Measurements from ENCODE around the gene INS. TPM values are rescaled to one million over a fixed set of nuclear protein-coding genes. Genes with fewer than 3 reads are reported as not detected.
A peak's percentile ranks its signal among the peaks of the same experiment; 100 is the strongest.
"Not testable (repeated sequence)": the region's sequence is repeated elsewhere in the genome, so short reads cannot be mapped to it uniquely, and the experiment has no call there.

Gene INS
- total and polyA plus RNA-seq, 5 experiments from 2014 or later = not detected

DNA sequence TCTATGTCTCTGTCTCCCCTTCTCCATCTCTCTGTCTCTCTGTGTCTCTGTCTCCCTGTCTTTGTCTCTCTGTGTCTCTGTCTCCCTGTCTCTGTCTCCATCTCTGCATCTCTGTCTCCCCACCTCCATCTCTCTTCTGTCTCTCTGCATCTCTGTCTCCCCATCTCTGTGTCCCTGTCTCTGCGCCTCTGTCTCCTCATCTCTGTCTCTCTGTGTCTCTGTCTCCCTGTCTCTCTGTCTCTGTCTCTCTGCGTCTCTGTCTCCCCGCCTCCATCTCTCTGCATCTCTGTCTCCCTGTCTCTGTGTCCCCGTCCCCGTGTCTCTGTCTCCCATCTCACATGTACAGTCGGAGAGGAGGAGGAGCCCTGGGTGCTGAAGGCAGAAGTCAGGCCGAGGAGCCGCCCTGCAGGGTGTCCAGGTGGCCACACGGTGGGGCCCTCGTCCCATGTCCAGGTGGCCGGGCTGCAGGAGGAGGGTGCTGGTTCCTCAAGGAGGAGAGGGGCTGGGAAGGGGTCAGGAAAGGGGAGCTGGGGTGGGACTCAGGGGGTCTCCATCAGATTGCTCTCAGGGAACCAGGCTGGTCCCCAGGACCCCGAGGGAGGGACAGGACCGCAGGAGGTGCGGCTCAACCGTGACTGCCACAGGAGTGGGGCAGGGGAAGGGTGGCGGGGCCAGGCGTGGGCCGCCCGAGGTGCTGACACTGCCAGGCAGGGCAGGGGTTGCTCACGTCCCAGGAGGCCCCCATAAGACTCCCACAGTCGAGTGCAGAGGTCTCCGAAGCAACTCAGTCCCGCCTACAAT lies 36.2 kb upstream of the INS start:
- peaks cover 0 to 11% (median 2%) of the 10 kb centered on the region in 9 donors for H3K9me3 Mint-ChIP-seq
- peaks cover 11 to 16% (median 16%) of the 10 kb centered on the region in 4 donors for H3K4me1 Mint-ChIP-seq
- POLR2A ChIA-PET = interaction anchor here (1.2 to 2.8 kb wide), 3 partner anchors 102 to 223 kb away, joined by 4 to 10 read pairs (median 7); partner anchors contain the start of genes C11orf21 and TSPAN32
- H3K36me3 Mint-ChIP-seq = peaks cover 0 to 1% (median 0%) of the 10 kb centered on the region in 3 donors
- peak; percentile 44 to 86 (median 66) for DNase-seq
- peak; percentile 93 to 98 for ATAC-seq
- H3K4me3 Mint-ChIP-seq = peak overlapping the region in 1 of 10 donors; percentile 39
- peaks cover 0 to 18% (median 4%) of the 10 kb centered on the region in 5 donors for H3K27me3 Mint-ChIP-seq
- peak overlapping the region in 3 of 10 donors; percentile 6 to 60 (median 17) for H3K27ac Mint-ChIP-seq

DNA sequence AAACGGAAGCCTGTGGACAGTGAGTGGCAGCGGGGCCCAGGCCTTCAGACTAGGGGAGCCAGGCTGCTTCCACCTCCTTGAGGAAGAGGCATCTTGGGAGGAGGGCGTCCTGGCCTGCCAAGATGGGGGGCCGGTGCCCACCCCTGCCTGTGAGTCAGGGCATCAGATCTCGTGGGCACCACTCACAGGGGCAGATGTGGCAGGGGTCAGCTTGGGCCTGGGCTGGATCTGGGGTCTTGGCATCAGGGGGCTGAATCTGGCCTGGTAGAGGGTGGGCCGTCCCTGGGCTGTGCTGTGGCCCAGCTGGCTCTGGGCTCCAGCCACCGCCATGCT lies 34.7 kb upstream of the INS start:
- ATAC-seq (no peak), DNase-seq (no peak)
- peaks cover 12 to 21% (median 19%) of the 10 kb centered on the region in 4 donors for H3K4me1 Mint-ChIP-seq
- peaks cover 0 to 1% (median 0%) of the 10 kb centered on the region in 3 donors for H3K36me3 Mint-ChIP-seq
- peak overlapping the region in 1 of 10 donors; percentile 9 for H3K27ac Mint-ChIP-seq
- POLR2A ChIA-PET = no interaction called here
- H3K4me3 Mint-ChIP-seq = no peak overlapping the region
- H3K27me3 Mint-ChIP-seq = peaks cover 1 to 18% (median 6%) of the 10 kb centered on the region in 5 donors
- peaks cover 0 to 4% (median 0%) of the 10 kb centered on the region in 9 donors for H3K9me3 Mint-ChIP-seq

DNA sequence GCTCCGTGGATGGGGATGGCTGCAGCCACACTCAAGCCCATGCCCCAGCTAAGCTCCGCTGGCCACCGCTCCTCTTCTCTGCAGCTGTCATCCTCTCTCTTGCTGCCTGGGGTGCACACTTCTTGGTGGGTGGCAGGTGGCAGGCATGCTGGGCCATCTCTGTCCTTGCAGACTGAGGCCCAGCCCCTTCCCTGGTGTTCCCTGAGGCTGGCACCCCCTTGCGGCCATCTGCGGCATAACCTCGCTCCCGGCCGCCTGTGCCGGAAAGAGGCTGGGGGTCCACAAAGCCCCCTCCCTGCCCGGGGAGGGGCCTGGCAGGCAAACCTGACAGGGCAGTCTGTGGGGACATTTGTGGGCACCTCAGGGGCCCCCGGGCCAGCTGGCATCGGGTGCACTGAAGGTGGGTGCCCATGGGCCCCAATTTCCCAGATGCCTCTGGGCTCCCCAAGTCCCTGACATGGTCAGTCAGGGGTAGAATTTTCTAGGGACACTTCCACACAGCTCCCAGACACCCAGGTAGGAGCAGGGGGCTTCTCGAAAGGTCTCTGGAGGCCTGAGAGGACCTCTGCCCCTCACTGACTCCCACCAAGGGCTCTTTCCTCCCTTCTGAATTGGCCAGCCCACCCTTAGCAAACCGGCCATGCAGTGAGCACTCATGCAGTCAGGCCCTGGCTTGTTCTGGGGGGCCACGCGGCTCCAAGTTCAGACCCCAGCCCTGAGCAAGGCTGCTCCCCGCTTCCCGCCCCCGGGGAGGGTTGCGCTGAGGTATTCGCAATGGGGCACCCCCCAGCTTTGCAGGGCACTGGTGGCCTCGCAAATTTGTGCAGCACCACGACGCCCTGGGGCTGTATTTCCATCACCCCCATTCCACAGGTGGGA lies 34.1 kb upstream of the INS start:
- POLR2A ChIA-PET = interaction anchor here (1.3 kb wide), 1 partner anchor 110 kb away, joined by 3 read pairs; no protein-coding TSS in a partner anchor
- H3K4me1 Mint-ChIP-seq = peaks cover 16 to 23% (median 21%) of the 10 kb centered on the region in 4 donors

DNA sequence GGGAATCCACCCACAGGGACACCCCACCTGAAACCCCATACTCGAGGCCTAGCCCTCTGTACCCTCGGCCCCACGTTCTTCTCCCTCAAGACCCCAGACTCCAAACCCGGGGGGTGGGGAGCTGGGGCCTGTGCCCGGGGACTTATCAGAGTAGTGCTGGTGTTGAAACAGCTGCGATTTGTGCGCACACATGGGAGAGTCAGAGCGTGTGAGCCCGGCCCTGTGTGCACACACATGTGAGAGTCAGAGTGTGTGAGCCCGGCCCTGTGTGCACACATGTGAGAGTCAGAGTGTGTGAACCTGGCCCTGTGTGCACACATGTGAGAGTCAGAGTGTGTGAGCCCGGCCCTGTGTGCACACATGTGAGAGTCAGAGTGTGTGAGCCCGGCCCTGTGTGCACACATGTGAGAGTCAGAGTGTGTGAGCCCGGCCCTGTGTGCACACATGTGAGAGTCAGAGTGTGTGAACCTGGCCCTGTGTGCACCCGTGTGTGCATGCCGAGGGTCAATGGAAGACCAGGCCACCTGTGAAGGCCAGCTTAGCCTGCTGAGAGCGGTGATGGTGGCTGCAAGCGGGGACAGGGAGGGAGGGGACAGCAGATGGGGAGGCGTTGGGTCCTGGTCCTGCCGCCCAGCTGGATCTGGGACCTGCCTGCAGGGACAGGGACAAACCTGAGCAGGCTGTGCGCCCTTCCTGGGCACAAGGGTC lies 33.0 kb upstream of the INS start:
- Mint-ChIP-seq H3K27me3 (peaks cover 4 to 22% (median 6%) of the 10 kb centered on the region in 5 donors), H3K4me1 (peaks cover 16 to 23% (median 21%) of the 10 kb centered on the region in 4 donors), H3K27ac (peak overlapping the region in 1 of 10 donors; percentile 18)
- DNase-seq, H3K4me3 Mint-ChIP-seq, ATAC-seq, H3K9me3 Mint-ChIP-seq, H3K36me3 Mint-ChIP-seq: not testable (repeated sequence)
- POLR2A ChIA-PET = interaction anchor here (1.3 kb wide), 2 partner anchors 105 to 111 kb away, joined by 3 to 4 read pairs; no protein-coding TSS in a partner anchor

More for the DNA sequence above, 34.1 kb upstream of the INS start:
- Mint-ChIP-seq H3K36me3 (no peaks in the 10 kb centered on the region), H3K9me3 (no peaks in the 10 kb centered on the region), H3K4me3 (no peak overlapping the region), H3K27ac (peak overlapping the region in 1 of 10 donors; percentile 9), H3K27me3 (peaks cover 4 to 18% (median 6%) of the 10 kb centered on the region in 5 donors)
- ATAC-seq = peak; percentile 35 to 44
- peak in 9 of 10 donors; percentile 8 to 60 (median 51) for DNase-seq

DNA sequence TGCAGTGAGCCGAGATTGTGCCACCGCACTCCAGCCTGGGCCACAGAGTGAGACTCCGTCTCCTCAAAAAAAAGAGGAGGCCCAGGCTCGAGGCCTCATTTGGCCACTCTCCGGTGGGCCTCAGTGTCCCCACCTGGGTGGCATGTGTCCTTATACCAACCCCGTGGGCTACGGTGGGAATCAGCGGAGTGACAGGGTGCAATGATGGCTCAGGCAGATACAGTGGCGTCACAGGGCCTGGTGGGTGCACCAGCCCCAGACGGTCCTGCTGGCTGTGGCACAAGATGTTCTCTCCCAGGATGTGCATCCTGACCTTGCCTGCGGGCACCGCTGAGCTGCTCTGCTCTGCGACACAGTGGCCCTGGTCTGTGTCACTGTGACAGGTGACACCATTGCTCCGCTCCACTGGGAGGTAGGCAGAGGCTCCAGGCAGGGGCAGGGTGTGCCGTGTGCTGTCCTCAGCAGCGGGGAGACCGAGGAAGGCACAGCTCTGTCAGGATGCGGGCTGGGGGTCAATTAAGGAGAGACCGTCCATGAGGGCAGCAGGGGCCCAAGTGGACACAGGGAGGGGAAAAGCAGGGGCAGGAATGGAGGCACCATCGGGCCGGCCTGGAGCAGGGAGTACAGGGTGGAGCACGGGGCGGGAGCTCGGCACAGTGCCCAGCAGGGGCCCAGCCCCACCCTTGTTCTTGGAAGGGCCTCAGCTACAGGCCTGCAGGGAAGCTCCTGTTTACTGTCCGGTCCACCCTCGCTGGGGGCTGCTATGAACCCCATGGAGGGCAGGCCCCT lies 32.3 kb upstream of the INS start:
- ATAC-seq (no peak), DNase-seq (no peak)
- Mint-ChIP-seq H3K36me3 (no peaks in the 10 kb centered on the region), H3K27me3 (peaks cover 4 to 25% (median 6%) of the 10 kb centered on the region in 5 donors), H3K4me3 (no peak overlapping the region), H3K27ac (no peak overlapping the region), H3K9me3 (no peaks in the 10 kb centered on the region), H3K4me1 (peaks cover 16 to 23% (median 21%) of the 10 kb centered on the region in 4 donors)
- POLR2A ChIA-PET = interaction anchor here (1.3 to 1.7 kb wide), 2 partner anchors 106 to 207 kb away, joined by 4 read pairs; partner anchors contain the start of gene TSSC4

DNA sequence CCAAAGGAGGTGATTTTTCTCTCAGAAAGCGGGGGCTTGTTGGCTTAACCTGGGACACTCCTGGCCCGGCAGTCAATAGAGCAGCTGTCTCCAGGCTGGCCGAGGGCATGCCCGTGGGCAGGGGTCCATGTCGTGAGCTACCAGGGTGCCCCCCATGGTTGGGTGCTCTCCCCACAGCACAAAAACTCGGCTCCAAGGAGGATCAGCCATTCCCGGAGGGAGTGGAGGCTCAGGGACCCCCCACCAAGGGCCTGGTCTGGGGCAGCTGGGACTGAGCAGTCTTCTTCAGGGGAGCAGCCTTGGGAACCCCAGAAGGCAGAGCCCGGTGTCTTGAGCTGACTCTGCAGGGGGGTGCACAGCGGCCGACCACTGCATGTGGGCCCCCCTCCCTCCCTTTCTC lies 31.4 kb upstream of the INS start:
- H3K27ac Mint-ChIP-seq = no peak overlapping the region
- H3K4me3 Mint-ChIP-seq = no peak overlapping the region
- no peaks in the 10 kb centered on the region for H3K9me3 Mint-ChIP-seq
- ATAC-seq = no peak
- H3K36me3 Mint-ChIP-seq = no peaks in the 10 kb centered on the region
- POLR2A ChIA-PET = interaction anchor here (1.1 to 1.7 kb wide), 2 partner anchors 109 to 208 kb away, joined by 4 read pairs; partner anchors contain the start of genes C11orf21, TSPAN32 and TSSC4
- DNase-seq = no peak
- H3K4me1 Mint-ChIP-seq = peaks cover 16 to 23% (median 21%) of the 10 kb centered on the region in 4 donors
- H3K27me3 Mint-ChIP-seq = peaks cover 4 to 25% (median 6%) of the 10 kb centered on the region in 5 donors

DNA sequence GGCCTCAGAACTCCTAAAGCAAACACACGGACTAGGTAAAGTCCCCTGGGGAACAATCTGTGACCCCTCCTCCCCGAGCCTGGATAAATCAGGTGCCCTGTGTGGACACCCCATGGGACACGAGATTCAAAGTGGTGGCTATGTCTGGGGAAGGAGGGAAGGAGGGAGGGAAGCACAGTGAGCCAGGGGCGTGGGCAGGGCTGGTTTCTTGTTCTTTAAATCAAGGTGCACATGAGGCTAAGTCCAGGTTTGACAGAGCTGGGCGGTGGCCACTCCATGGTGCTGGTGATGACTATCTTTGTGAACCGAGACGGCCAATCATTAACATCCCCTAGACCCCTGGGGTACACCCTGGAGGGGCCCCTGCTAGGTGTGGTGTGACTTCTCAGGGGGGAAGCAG lies 30.9 kb upstream of the INS start:
- Mint-ChIP-seq H3K4me3 (no peak overlapping the region), H3K36me3 (no peaks in the 10 kb centered on the region), H3K27ac (no peak overlapping the region), H3K27me3 (peaks cover 4 to 24% (median 6%) of the 10 kb centered on the region in 5 donors), H3K4me1 (peaks cover 12 to 20% (median 16%) of the 10 kb centered on the region in 4 donors), H3K9me3 (no peaks in the 10 kb centered on the region)
- POLR2A ChIA-PET = interaction anchor here (1.1 to 1.7 kb wide), 2 partner anchors 110 to 209 kb away, joined by 4 read pairs; partner anchors contain the start of genes C11orf21, TSPAN32 and TSSC4
- ATAC-seq (no peak), DNase-seq (no peak)

DNA sequence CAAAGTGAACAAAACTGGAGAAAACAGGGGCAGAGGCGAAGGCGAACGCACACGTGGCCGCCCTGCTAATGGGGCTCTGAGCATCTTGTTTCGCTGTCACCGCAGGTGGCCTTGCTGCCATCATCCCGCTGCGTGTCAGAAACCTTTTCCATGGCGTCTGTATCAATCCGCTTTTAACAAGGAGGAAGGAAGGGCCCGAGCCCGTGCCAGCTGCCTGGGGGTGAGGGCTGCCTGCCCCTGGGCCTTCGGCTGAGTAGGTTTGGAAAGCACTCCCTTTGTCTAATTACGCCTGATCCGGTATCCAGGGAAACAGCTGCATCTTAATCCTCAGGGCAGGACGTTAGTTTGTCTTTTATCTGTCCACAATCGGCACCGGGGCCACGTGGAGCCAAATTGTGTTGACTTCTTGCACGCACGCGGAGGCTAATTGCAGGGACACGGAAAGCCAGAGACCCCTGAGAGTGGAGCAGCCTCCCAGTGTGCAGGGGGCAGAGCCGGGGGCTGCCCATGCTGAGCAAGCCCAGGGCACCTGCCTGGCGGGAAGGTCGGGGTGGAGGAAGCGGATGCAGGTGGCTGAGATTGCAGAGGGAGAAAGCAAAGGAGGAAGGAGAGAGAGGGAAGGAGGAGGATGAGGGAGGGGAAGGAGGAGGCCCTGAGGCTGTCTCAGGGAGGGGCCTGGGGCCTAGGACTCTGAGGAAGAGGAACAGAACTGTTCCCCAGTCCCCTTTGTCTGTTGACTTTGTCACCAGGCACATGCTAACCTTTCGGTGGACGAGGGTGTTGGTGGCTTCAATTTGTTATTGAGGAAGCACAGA lies 29.9 kb upstream of the INS start:
- POLR2A ChIA-PET = no interaction called here
- Mint-ChIP-seq H3K36me3 (no peaks in the 10 kb centered on the region), H3K27ac (peak overlapping the region in 1 of 10 donors; percentile 65), H3K27me3 (peaks cover 1 to 14% (median 4%) of the 10 kb centered on the region in 5 donors), H3K4me3 (no peak overlapping the region), H3K4me1 (peaks cover 5 to 9% (median 7%) of the 10 kb centered on the region in 4 donors), H3K9me3 (no peaks in the 10 kb centered on the region)
- DNase-seq = no peak
- ATAC-seq = no peak

DNA sequence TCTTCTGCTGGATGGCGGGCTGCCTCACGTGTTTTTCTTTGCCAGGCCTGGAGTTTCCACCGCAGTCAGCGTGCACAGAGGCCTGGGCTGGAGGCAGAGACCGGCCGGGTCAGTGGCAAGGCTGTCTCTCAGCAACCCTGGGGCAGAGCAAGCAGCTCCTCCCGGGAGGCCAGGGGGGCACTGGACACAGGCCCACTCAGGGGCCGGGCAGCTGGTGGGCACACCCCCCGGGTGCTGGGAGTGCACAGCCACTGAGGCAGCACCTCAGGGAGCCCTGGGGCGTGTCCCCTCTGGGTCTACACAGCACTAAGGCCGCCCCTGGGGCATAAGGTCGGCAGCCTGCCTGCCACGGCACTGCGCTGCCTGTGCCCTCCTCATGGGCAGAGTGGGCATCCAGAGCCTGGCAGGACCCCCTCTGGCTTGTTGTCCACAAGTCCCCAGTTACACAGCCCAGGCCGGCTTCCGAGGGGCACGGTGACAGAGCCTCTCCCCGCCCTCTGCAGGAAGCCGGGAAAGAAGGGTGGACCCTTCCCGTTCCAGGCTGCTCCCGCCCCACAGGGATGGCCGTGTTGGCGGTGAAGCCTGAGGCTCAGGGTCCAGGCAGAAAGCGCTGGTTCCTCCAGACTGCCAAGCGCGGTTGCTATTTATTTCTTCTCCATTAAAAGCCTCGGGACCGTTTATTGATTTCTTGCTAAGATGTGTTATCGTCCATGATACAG lies 29.1 kb upstream of the INS start:
- ATAC-seq (no peak), DNase-seq (no peak)
- POLR2A ChIA-PET = no interaction called here
- Mint-ChIP-seq H3K27me3 (peaks cover 3 to 17% (median 6%) of the 10 kb centered on the region in 5 donors), H3K36me3 (no peaks in the 10 kb centered on the region), H3K27ac (peak overlapping the region in 2 of 10 donors; percentile 4 to 65), H3K9me3 (no peaks in the 10 kb centered on the region), H3K4me3 (no peak overlapping the region), H3K4me1 (peaks cover 5 to 9% (median 7%) of the 10 kb centered on the region in 4 donors)

DNA sequence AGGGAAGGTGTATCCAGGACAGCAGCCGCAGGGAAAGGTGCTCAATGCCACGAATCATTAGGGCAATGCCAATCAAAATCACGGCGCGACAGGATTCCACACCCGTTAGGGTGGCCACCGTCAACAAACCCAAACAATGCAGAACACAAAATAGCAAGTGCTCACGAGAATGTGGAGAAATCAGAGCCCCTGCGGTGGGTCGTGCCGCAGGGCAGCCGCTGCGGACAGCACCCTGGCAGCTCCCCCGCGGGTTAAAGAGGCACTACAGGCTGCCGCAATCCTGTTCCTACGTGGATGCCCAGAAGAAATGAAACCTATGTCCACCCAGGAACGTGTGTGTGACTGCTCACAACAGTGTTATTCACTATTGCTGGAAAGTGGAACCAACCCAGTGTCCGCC lies 27.7 kb upstream of the INS start:
- Mint-ChIP-seq H3K36me3 (no peaks in the 10 kb centered on the region), H3K27me3 (peaks cover 2 to 22% (median 10%) of the 10 kb centered on the region in 5 donors), H3K4me1 (peaks cover 5 to 8% (median 7%) of the 10 kb centered on the region in 4 donors), H3K4me3 (no peak overlapping the region), H3K9me3 (no peaks in the 10 kb centered on the region), H3K27ac (no peak overlapping the region)
- ATAC-seq (no peak), DNase-seq (no peak)
- POLR2A ChIA-PET = no interaction called here

Measured in naive thymus-derived CD8-positive, alpha-beta T cell (primary cell).